ENCODE data around the gene OPCML.

Gene OPCML

DNA sequence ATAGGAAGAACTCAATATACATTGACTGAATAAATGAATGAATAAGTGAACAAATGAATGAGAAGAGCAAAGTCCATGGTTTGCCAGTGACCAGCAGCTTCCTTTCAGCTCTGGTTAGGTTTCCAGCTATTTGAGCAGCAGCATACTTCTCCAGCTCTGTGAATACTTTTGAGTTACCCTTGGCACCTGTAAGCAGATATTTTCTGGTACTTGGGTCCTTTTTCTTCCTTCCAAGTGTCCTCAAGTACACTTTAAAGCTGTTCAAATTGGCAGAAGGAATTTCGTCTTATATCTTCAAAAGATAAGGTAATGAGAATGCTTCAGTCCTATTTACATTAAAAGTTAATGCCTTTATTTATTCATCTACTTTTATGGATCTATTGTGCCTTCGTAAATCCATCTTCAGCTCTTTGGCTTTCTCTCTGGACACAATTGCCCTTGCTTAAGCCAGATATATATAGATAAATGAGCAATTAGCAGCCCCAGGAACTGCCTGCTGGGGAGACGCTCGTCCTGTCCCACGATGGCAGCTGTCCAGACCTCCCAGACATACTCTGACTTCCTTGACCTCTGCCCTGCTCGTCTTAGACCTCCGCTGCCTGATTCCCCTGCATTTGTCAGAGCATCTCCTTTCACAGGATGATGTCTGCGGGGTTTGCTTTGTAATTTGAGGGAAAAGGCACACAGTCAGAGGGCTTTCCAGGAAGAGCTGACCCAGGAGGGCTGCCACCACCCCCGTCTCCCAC, 926.3 kb downstream of the OPCML start:
- no peak for DNase-seq (ENCODE audit: low spot score)

GRCh38 chr11:132604431-132604830, 927.9 kb downstream of the OPCML start:
- DNase-seq (ENCODE audit: low spot score): no peak

- DNase-seq (ENCODE audit: low spot score): no peak
Observed at GRCh38 chr11:132601875-132602274, 930.4 kb downstream of the OPCML start.

- no peak for DNase-seq (ENCODE audit: low spot score)
Observed at GRCh38 chr11:132595711-132596134, 936.6 kb downstream of the OPCML start.

GRCh38 chr11:132595246-132595645, 937.1 kb downstream of the OPCML start:
- DNase-seq (ENCODE audit: low spot score): no peak

GRCh38 chr11:132590986-132591385, 941.3 kb downstream of the OPCML start:
- DNase-seq (ENCODE audit: low spot score): no peak

- no peak for DNase-seq (ENCODE audit: low spot score)
Observed at GRCh38 chr11:132590554-132590953, 941.7 kb downstream of the OPCML start.

- DNase-seq (ENCODE audit: low spot score): no peak
Observed at GRCh38 chr11:132589791-132590190, 942.5 kb downstream of the OPCML start.

DNA sequence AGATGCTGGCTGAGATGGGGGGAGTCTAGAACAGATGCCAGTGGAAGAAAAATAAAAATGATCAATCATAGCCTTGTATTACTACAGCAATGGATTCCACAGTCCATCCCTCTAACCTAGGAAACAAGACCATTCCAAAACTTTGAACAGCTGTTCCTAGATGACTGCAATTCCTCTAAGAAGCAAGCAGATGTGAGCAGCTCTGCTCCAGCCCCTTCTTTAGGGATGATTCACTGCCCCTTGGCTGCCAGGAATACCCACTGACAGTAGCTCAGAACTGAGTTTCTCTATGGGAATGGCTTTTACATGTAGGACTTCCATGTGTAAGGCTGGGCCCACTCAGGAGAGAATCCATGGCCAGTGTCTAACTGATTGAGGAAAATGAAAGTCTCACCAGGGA, 943.9 kb downstream of the OPCML start:
- DNase-seq (ENCODE audit: low spot score): no peak

GRCh38 chr11:132587716-132588115, 944.6 kb downstream of the OPCML start:
- no peak for DNase-seq (ENCODE audit: low spot score)

DNA sequence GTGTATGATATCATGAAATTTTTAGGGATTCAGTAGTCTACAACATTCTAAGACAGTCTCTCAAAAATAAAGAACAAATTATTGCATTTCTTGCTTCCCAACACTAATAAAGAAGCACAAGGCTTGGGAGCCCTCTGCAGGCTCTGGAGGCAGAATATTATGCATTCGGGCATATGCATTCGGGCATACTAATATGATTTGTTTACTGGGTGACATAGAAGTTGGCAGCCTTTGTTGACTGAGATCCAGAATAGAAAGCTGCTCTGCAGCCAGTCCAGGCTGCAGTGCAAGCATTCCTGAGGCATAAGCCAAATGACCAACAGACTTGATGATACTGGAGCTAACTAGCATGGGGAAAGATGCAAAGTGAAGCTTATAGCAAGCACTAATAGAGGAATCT, 945.5 kb downstream of the OPCML start:
- no peak for DNase-seq (ENCODE audit: low spot score)

GRCh38 chr11:132579634-132580327, 952.5 kb downstream of the OPCML start:
- DNase-seq (ENCODE audit: low spot score): no peak

DNA sequence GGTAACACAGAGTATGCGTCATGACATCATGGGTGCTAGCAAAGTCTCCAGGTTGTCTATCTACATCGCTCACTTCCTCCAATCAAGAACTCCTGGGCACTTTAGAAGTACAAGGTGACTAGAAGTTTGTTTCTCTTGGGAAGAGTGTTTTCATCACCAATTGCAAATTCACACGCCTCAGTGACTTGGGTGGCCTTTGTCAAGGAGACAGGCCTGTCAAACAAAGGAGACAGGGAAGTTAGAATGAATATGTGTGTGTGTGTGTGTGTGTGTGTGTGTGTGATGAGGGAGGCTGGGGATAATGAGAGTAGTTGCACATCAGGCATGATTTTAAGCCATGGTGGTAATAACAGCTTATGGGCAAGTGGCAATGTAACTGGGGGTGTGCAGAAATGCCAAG, 953.2 kb downstream of the OPCML start:
- DNase-seq (ENCODE audit: low spot score): no peak

- DNase-seq (ENCODE audit: low spot score): no peak
Observed at GRCh38 chr11:132578580-132578979, 953.7 kb downstream of the OPCML start.

DNA sequence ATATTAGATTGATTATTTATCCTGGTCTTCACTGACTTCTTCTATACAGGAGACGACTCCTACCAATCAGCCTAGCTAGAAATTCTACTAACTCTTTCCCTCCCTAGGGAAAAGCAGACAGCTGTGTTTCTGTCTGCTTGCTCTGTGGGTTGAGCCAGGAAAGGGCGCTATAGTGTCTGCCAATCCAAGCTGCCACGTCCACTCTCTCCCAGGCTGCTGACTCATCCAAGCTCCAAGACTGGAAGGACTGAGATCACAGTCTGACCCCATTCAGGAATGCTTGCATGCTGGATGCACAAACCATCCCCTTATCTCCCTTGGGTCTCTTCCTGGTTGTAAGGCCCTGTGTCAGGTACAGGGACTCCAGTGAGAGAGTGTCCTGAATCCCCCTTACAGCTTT, 955.6 kb downstream of the OPCML start:
- no peak for DNase-seq (ENCODE audit: low spot score)

DNA sequence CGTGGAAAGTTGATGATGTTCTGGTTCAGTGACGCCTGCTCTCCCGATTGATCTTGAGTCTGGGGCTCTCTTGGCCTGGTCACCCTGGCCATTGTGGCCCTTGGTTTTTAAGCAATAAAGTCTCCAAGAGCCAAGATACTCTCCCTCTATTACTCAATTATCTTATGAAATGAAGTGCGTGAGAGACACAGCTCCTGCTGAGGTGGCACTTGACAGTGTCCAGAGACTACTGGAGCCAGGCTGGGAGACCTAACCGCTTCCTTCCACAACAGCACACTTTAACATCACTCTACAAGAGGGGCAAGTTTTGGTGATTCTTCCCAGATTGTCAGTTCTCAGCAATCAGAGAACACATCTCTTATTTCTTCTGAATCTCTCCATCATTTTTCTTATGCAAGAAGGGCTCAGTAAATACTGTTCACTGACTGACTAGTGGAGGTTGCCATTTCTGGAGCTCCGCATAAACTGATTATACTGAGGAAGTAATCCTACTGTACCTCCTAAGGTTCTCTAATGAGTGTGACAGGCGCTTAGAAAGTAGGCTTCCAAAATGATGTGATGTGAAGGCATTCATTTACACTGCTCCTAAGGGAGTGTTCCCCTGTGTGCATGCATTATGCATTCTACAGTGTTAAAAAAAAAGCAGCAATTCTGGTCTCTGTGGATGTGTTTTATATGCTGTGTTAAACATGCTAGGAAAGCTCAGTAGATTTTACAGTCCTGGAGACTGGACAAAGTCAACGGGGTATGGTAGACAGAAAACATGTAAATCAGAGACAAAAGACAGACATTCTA, 968.0 kb downstream of the OPCML start:
- DNase-seq (ENCODE audit: low spot score): no peak

DNA sequence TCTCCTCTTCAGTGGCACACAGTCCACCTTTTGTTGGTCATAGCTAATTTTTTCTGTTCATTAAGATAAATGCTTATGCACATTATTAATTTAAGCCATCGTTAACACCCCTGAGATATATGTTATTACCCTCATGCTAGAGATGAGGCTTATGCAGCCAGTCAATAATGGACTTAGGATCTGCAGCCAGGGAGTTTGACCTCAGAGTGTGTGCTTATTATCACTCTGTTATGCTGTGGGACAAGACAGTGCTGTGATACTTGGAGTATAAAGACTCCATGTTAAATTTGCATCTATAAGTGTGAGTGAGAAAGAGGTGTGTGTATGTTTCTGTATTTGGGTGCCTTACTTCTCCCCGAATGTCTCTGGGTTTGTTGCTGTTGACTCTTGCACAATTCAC, 969.3 kb downstream of the OPCML start:
- no peak for DNase-seq (ENCODE audit: low spot score)

- DNase-seq (ENCODE audit: low spot score): no peak
Observed at GRCh38 chr11:132561937-132562336, 970.4 kb downstream of the OPCML start.

DNA sequence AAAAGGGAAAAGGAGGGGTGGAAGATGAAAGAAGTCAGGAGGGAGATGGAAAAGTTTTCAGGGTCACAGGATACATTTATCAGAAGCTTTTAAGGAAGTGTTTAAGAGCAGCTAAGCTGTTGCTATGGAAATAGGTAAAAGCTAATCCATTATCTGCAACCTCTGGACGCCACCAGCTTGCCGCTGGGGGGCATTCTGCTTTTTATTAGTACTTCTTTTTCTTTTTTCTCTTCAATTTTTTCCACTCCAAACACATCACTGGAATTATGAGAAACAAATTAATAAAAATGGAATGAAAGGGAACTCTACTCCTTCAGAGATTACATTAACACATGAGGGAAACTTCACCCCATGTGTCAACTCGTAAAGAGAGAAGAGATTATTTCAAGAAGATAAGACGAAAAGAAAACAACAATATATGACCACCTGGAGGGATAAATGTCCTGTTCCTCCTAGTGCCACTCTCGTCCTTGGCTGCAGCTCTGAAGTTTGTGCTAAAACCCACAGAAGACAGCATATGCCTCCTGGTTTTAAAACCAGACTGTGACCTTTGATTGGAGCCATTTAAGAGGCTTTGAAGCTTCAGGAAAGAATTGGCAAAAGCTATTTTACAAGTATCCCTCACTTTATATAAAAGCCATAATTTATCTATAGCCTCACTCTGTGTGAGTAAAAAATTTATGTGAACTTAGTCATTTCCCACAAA, 972.8 kb downstream of the OPCML start:
- no peak for DNase-seq (ENCODE audit: low spot score)

DNA sequence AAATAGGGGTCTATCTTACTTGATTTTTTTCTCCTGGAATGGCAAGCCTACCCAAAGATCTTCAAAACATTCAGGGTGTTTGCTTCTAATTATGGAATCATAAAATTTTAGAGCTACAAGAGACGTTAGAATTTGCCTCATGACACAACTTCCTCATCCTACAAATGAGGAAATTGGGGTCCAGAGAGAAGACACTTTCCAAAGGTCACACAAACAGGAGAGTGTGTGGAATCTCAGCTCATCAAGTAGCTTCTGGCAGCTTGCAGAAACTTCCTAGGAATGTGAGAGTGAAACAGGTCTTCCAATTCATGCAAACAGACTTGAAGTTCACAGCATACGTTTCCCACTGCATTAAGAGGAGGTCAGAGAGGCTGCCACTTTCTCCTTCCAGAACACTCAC, 976.0 kb downstream of the OPCML start:
- DNase-seq (ENCODE audit: low spot score): no peak

- DNase-seq (ENCODE audit: low spot score): no peak
Observed at GRCh38 chr11:132555617-132556016, 976.7 kb downstream of the OPCML start.

- no peak for DNase-seq (ENCODE audit: low spot score)
Observed at GRCh38 chr11:132551016-132551415, 981.3 kb downstream of the OPCML start.

Data from LoVo (cell line).